Measurements from ENCODE around the gene CD6. TPM values are rescaled to one million over a fixed set of nuclear protein-coding genes. Genes with fewer than 3 reads are reported as not detected.

CD6 gene
- total and polyA plus RNA-seq, 9 donors = 0.42 to 3.4 (median 0.69) TPM

DNA sequence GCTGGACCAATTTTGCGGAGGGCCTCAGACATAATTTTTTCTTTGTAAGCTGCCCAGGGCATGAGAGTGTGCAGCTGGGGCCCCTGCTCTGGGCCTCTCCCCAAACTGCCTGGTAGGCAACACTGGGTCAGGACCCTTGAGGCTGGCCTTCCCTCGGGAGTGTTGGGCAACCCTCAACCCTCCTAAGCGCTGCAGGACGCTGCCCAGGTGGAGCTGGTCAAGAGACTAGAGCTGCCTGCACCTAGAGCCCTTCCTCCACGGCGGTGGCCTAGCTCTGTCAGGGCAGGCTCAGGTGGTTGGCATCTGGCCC lies 47.7 kb upstream of the CD6 start:
- intact Hi-C loops (cut with DNase I) = no loop called here
- no peak overlapping the region for H3K27ac ChIP-seq
- no peak for TF ChIP-seq EP300 (IDR thresholded peaks at IDR 0.05)
- no peak for TF ChIP-seq POLR2A (IDR thresholded peaks at IDR 0.05)
- TF ChIP-seq, protein P1, sequence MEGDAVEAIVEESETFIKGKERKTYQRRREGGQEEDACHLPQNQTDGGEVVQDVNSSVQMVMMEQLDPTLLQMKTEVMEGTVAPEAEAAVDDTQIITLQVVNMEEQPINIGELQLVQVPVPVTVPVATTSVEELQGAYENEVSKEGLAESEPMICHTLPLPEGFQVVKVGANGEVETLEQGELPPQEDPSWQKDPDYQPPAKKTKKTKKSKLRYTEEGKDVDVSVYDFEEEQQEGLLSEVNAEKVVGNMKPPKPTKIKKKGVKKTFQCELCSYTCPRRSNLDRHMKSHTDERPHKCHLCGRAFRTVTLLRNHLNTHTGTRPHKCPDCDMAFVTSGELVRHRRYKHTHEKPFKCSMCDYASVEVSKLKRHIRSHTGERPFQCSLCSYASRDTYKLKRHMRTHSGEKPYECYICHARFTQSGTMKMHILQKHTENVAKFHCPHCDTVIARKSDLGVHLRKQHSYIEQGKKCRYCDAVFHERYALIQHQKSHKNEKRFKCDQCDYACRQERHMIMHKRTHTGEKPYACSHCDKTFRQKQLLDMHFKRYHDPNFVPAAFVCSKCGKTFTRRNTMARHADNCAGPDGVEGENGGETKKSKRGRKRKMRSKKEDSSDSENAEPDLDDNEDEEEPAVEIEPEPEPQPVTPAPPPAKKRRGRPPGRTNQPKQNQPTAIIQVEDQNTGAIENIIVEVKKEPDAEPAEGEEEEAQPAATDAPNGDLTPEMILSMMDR (IDR thresholded peaks at IDR 0.05) = no peak
- no peaks in the 10 kb centered on the region for H3K27me3 ChIP-seq
- no peak overlapping the region for H3K4me3 ChIP-seq
- no peak for DNase-seq
- H3K4me1 ChIP-seq (ENCODE audit: insufficient read depth) = peaks cover 8% of the 10 kb centered on the region
- 44 to 56% (median 50%) methylated on average over 6 of the region's 6 CpGs for WGBS, 3 donors
- H3K9me3 ChIP-seq = no peaks in the 10 kb centered on the region
- no peaks in the 10 kb centered on the region for H3K36me3 ChIP-seq

DNA sequence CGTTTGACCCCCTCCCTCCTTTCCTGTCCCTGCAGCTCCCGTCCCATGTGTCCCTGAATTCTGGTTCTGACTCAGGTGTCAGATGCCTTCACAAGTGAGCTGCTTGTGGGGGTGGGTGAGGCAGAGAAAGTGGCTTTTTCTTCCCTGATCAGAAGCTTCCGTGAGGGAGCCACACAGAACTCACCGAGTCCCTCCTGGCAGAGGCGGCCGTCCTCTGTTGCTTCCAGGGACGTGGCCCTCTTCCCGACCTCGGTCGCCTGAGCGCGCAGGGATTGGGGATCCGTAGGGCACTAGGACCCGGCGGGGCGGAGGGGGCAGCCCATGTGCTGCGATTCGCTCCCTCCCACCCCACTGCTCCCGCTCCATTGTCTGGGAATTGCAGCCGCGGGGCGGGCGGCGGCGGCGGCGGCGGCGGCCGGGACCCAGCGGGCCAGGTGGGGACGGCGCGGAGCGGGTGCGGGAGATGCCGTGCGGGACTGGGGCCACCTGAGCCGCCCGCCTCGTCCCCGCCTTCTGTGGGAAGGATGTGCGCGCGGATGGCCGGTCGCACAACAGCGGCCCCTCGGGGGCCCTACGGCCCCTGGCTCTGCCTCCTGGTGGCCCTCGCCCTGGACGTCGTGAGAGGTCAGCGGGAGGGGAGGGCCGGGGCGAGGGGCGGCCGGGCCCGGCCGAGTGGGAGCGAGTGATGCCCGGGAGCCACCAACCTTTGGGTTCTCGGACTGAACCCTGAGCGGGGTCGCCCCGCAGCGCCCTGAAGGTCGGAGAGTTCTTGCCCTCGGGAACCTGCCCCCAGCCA lies 47.2 kb upstream of the CD6 start, which contains the start of gene TMEM132A:
Gene TMEM132A (plus strand): TSS at position 351 of the 796 bp plus-strand sequence. CDS start 174 bp downstream, at position 525.
- DNase-seq = peak; percentile 68 to 78 (median 75)
- Histone ChIP-seq H3K4me1 (ENCODE audit: insufficient read depth) (peaks cover 8% of the 10 kb centered on the region), H3K27ac (peak within 1 kb of the TSS in 1 of 2 donors; percentile 18), H3K4me3 (peak within 1 kb of the TSS; percentile 48), H3K36me3 (no peaks in the 10 kb centered on the region), H3K27me3 (no peaks in the 10 kb centered on the region), H3K9me3 (no peaks in the 10 kb centered on the region)
- intact Hi-C loops (cut with DNase I) = no loop called here
- WGBS, 3 donors = 0 to 1% (median 1%) methylated on average over 50 to 69 of the region's 69 CpGs
- no peak for TF ChIP-seq POLR2A (IDR thresholded peaks at IDR 0.05)
- TF ChIP-seq, protein P1 (IDR thresholded peaks at IDR 0.05) = no peak
- no peak for TF ChIP-seq EP300 (IDR thresholded peaks at IDR 0.05)

- H3K4me3 ChIP-seq = peak overlapping the region; percentile 48
- H3K36me3 ChIP-seq = no peaks in the 10 kb centered on the region
- TF ChIP-seq POLR2A (IDR thresholded peaks at IDR 0.05) (no peak), EP300 (IDR thresholded peaks at IDR 0.05) (no peak)
- TF ChIP-seq, protein P1 (IDR thresholded peaks at IDR 0.05) = no peak
- intact Hi-C loops (cut with DNase I) = no loop called here
- peaks cover 8% of the 10 kb centered on the region for H3K4me1 ChIP-seq (ENCODE audit: insufficient read depth)
- H3K27me3 ChIP-seq = no peaks in the 10 kb centered on the region
- H3K9me3 ChIP-seq = no peaks in the 10 kb centered on the region
- 4 to 6% (median 5%) methylated on average over 35 of the region's 35 CpGs for WGBS, 3 donors
- DNase-seq = peak in 1 of 5 donors; percentile 49
- peak overlapping the region in 1 of 2 donors; percentile 18 for H3K27ac ChIP-seq
Measured at GRCh38 chr11:60924906-60925853, 46.3 kb upstream of the CD6 start.

DNA sequence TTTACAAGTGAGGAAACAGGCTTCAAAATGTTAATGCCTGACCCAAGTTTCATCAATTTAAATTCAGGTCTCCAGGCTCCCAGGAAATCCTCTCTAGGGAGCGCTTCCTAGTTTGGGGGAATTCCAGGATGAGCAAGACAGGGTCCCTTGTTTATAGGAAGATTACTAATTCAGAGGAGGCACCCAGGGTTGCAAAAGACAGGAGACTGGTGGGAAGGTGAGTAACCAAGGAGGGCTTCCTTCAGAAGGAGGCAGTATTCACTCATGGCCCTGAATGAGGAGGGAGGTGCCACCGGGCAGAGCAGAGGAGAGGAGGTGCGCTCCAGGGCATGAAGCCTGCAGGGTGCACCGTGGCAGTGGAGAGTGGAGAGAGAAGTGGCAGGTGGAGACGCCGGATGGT lies 45.6 kb upstream of the CD6 start:
- WGBS, 3 donors = 77 to 89% (median 81%) methylated on average over 6 of the region's 6 CpGs

More for the DNA sequence above, 45.6 kb upstream of the CD6 start:
- intact Hi-C loops (cut with DNase I) = no loop called here
- no peaks in the 10 kb centered on the region for H3K9me3 ChIP-seq
- peaks cover 8% of the 10 kb centered on the region for H3K4me1 ChIP-seq (ENCODE audit: insufficient read depth)
- no peak overlapping the region for H3K4me3 ChIP-seq
- TF ChIP-seq POLR2A (IDR thresholded peaks at IDR 0.05) (no peak), EP300 (IDR thresholded peaks at IDR 0.05) (no peak)
- TF ChIP-seq, protein P1 (IDR thresholded peaks at IDR 0.05) = no peak
- no peak overlapping the region for H3K27ac ChIP-seq
- no peaks in the 10 kb centered on the region for H3K36me3 ChIP-seq
- no peaks in the 10 kb centered on the region for H3K27me3 ChIP-seq
- no peak for DNase-seq

All from ovary (tissue), 9 donors.